ENCODE data around the gene RALY.

Gene RALY

GRCh38 chr20:33993576-33994221 lies at the start of gene RALY:
Gene RALY (plus strand): TSS chr20:33993911. CDS start chr20:34072075, 78,164 bp downstream.
- DNase-seq (ENCODE audit: low read depth, low spot score), result peak; percentile 88

- DNase-seq (ENCODE audit: low read depth, low spot score), result no peak
These were observed 48.8 kb upstream of the RALY start for GRCh38 chr20:33944914-33945313.

- no peak for DNase-seq (ENCODE audit: low read depth, low spot score)
These were observed 48.2 kb upstream of the RALY start for GRCh38 chr20:33945391-33946081.

- no peak for DNase-seq (ENCODE audit: low read depth, low spot score)
These were observed 45.9 kb upstream of the RALY start for GRCh38 chr20:33947709-33948295.

GRCh38 chr20:33948480-33948879 lies 45.2 kb upstream of the RALY start:
- DNase-seq (ENCODE audit: low read depth, low spot score), result no peak

- DNase-seq (ENCODE audit: low read depth, low spot score), result no peak
These were observed 42.5 kb upstream of the RALY start for GRCh38 chr20:33951171-33951570.

- DNase-seq (ENCODE audit: low read depth, low spot score), result no peak
These were observed 39.2 kb upstream of the RALY start for GRCh38 chr20:33954504-33954903.

DNA sequence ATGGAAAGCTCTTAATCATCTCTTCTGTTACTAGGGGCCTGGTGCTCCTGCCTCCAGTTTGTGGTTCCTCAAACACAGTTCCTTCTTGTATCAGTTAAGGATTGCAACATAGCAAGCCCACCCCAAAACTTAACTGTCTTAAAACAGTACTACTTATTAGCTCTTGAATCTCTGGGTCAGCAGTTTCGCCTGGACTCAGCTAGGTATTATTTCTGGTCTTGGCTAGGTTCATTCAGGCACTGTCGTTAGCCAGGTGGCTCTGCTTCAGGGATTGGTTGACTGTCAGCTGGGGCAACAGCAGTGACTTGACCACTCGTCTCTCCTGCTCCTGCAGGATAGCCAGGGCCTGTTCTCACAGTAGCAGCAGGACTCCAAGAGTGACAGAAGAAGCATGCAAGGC lies 30.0 kb upstream of the RALY start:
- DNase-seq (ENCODE audit: low read depth, low spot score), result no peak

- no peak for DNase-seq (ENCODE audit: low read depth, low spot score)
These were observed 29.3 kb upstream of the RALY start for GRCh38 chr20:33964441-33964840.

DNA sequence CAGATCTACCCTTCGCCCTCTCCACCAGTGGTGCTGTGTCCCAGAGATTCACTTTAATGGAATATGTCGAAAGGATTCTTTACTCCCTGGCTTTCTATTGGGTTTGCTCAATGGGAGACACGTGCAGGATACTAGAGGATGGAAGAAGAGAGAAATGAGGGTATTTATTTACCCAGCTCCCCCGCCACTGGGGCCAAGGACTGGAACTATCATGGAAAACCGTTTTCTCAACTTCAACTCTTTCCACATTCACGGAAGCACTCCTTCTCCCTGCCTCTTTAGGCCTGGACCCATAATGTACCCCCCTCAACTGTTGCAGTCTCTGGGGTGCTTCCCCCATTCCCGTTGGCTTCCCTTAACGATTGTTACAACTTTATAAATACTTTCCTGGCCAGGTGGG lies 26.6 kb upstream of the RALY start:
- no peak for DNase-seq (ENCODE audit: low read depth, low spot score)

DNA sequence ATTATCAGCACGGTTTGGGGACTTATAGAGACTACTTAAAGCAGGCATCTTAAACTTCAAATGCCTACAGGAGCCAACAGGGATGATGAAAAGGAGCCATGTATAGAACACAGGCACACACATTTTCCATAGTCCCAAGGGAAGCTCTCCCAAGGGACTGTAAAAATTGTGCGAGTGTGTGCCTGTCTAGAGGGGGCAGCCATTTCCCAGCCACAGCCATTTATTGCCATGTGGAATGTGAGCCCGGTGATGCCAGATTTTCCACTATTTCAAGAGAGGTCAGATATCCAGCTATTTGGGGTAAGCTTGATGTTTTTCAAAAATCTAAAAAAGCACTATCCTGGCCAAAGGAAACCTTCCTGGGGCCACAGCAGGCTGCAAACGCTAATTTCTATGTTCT lies 24.1 kb upstream of the RALY start:
- DNase-seq (ENCODE audit: low read depth, low spot score), result no peak

DNA sequence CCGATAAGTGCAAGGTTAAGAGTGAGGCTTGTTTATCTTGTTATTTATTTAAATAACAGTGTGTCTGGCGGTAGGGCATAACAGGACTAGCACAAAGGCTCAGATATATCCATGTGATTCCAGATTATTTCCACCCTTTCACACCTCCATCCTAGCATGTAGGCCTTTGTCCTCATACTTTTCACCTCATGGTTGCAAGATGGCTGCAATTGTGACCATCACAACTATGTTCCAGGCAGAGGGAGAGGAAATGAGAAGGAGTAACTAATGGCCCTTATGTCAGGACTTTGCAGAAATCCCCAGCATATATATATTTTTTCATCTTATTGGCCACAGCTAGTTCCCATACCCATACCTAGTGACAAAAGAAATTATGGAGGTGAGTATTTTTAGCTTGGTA lies 23.5 kb upstream of the RALY start:
- DNase-seq (ENCODE audit: low read depth, low spot score), result no peak

DNA sequence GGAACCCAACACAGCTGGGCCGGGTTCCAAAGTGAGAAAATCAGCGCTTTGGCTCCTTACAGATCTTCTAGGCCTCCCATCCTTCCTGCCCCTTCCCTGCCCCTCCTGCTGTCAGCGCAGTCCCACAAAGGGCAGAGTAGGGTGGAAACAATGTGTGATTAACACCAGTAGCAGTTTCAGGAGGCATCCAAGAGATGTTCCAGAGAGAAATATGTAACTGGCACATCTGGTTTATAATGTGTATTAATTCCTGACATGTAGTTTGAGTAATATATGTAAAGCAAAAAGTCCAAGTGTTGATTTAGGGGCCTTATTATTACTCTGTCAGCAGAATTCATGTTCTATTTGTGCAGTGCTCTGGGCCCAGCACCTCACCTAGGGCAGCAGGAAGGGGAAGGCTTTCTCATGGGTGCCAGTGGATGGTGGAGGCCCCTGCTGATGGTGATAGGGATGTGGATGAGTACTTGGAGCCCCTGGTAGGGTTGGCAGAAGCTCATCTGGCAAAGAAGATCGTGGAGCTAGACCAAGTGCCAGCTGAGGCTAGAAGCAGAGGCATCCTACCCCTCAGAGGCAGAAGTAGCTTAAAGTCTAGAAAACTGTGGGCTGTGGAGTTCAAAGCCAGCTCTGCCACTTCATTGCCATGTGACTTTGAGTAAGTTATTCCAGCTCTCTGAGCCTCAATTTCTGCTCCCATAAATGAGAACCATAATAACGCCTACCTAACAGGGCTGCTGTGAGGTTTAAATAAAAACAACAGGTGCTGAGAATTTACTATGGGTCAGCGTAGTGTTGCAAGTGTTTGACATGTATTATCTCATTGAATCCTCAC lies 22.4 kb upstream of the RALY start:
- no peak for DNase-seq (ENCODE audit: low read depth, low spot score)

- no peak for DNase-seq (ENCODE audit: low read depth, low spot score)
These were observed 16.8 kb upstream of the RALY start for GRCh38 chr20:33976959-33977358.

GRCh38 chr20:33977535-33977934 lies 16.2 kb upstream of the RALY start:
- DNase-seq (ENCODE audit: low read depth, low spot score), result no peak

GRCh38 chr20:33979094-33979493 lies 14.6 kb upstream of the RALY start:
- no peak for DNase-seq (ENCODE audit: low read depth, low spot score)

DNA sequence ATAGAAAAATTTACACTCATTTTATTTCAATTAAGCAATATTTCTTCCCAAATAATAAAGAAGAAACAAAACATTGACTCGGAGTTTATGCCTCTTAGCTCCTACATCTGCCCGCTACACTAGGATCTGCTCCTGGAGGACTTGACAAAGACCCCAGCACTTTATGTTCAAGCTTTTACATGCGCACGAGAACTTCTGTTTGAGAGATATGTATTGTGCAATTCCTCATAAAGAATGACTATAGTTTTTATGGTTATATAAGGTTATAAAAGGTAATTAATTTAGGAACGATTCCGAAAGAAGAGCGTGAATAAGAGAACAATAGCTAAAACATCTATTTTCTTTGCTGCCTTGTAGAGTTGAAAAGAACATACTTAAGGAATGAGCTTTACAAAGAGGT lies 12.4 kb upstream of the RALY start:
- no peak for DNase-seq (ENCODE audit: low read depth, low spot score)

GRCh38 chr20:33981964-33982363 lies 11.7 kb upstream of the RALY start:
- DNase-seq (ENCODE audit: low read depth, low spot score), result no peak

DNA sequence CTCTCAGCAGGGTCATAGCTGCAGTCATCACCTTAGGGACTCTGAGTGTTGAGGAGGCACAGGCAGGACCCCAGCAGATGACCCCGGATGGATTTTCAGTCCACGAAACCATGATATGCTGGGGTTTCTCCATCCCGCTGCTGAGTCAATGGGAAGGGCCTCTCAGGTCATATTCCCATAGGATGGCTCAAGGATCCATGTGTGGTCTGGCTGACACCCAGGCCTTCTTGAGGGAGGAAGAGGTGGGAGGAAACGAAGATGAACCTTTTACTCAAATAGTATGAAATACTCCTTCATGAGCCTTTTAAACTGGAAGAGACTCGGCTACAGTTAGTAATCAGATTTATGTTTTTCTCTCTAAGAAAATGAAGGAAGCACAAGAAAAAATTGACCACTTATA lies 10.3 kb upstream of the RALY start:
- DNase-seq (ENCODE audit: low read depth, low spot score), result no peak

DNA sequence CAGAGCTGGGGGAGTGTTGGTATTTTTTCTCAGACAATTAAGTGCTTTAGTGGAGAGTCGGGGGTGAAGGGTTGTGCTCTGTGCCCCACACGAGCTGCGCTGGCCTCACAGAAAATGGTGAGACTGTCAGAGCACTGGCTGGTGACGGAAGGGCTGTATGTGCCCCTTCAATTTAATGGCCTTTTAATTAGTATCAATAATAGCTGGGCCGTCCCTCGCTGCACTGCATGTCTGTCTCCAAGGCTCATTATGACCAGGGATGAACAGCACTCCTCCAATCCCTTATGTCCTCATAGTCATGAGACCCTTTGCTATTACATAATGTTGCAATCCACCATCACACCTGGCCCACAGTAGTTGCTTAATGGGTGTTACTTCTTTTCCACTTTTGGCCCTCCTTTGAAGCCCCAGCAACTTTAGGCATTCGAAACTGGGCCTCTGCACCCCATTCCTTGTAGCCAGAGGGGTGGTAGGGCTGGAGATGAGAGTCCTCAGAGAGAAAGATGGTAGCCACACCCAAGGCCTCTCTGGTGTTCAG lies 9.5 kb upstream of the RALY start:
- no peak for DNase-seq (ENCODE audit: low read depth, low spot score)

GRCh38 chr20:33985280-33985679 lies 8.4 kb upstream of the RALY start:
- DNase-seq (ENCODE audit: low read depth, low spot score), result no peak

DNA sequence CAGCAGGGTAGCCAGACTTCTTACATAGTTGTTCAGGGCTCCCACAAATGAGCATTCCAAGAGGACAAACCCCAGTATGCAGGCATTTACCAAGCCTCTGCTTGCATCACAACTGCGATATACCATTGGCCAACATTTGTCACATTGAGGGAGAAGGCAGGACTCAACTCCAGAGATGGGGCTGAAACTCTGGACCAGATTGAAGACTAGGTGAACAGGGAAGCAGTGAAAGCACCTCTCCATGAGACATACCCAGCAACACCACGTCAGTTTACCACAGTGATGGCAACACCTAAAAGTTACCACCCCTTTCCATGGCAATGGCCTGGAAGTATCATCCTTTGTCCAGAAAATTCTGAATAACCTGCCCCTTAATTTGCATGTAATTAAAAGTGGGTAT lies 7.9 kb upstream of the RALY start:
- DNase-seq (ENCODE audit: low read depth, low spot score), result no peak

All from activated CD4-positive, CD25-positive, alpha-beta regulatory T cell treated with anti-CD3 and anti-CD28 coated beads, Interleukin-2, amount 50 U/mL, for 16 hours (primary cell).